HG02943 (cell line): ENCODE measurements around the gene SCTR.

ENCODE experiments used
- ATAC-seq: cut with Tn5 transposase; IDR thresholded peaks from one replicate; pipeline ENCODE4 v1.9.1; 2021; ENCODE audit warnings: mild to moderate bottlenecking, low read depth, moderate library complexity; ENCODE audit not compliant: unreplicated experiment

The SCTR gene

DNA sequence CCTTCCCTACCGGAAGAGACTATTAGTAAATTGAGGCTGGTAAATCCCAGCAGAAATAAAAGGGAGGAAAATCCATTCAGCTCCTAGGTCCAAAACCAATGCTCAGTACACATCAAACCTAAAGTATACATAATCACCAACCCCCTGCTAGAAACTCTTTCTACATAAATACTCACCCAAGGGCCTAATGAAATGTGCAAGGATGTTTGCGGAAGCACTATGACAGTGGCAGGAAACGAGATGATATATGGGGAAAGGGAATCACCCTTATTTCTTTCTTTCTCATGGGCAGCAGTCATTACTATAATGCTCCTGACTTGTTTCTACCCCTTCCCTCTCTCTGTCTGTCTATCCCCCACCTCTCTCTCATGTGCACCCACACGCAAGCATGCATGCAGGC lies 1.3 kb upstream of the SCTR start:
- ATAC-seq: no peak

DNA sequence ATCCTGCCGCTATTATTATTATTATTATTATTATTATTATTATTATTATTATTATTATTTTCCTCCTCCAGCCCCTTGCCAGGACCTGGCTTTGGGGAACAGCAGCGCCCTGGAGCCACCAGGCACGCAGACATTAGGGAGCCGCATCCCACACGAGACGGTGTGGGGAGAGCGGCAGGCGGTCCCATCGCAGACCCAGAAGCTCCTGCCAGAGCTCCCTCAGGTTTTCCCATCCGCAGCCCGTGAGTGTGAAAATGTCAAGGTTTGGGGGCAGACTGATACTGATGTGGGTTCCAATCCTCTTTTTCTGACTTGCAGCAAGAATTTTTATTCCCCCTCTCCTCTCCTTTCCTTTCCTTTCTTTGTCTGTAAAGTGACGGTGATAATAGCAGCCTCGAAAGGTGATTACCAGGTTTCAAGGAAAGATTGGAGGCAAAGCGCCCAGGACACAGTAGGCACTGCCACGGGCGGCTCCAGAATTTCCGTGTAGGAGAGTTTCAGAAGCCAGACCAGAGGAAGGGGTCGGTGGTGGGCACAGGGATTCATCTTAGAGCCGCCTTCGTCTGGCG lies 816 bp downstream of the SCTR start:
- no peak for ATAC-seq

DNA sequence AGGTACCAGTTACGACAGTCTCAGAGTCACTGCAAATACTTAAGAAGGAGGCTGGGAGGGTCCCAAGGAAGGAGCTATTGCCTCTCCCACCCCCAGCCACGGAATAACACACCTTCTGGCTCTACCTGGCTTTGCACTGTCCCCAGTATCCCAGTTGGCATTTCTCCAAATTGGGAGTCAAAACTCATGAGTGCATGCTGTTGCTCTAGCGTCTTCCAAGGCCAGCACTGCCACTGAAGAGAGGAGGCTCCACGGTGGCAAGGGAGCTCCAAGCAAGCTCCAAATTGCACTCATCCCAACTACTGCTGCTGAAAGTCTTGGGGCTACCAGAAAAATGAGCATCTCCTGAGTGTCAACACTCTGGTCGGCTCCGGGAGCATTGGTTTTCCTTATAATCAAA lies 1.6 kb downstream of the SCTR start:
- no peak for ATAC-seq

DNA sequence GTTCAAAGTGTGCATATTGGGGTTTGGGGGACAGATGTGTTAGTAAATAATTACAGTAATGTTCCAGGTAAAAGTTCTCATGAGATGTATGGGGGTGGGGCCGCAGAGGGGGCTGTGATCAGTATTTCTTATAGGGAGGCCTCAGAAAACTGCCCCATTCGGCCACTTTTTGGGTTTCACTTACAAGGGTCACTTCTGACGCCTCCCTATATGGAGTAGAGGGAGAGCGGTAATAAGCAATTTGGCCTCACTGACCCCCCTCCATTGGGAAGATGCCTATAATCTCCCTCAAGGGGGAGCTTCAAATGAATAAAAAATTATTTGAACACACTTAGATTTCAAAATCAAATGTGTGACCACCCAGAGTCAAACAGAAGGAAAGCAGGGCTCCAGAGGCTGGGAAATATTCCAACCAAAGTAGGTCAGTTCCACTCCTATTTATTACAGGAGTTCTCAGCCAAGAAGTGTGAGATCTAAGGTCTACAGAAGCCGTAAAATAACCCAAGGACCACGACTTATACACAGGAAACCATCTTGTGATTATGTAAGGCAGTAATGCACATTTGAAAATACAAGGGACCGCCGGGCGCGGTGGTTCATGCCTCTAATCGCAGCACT lies 2.7 kb downstream of the SCTR start:
- ATAC-seq: no peak

DNA sequence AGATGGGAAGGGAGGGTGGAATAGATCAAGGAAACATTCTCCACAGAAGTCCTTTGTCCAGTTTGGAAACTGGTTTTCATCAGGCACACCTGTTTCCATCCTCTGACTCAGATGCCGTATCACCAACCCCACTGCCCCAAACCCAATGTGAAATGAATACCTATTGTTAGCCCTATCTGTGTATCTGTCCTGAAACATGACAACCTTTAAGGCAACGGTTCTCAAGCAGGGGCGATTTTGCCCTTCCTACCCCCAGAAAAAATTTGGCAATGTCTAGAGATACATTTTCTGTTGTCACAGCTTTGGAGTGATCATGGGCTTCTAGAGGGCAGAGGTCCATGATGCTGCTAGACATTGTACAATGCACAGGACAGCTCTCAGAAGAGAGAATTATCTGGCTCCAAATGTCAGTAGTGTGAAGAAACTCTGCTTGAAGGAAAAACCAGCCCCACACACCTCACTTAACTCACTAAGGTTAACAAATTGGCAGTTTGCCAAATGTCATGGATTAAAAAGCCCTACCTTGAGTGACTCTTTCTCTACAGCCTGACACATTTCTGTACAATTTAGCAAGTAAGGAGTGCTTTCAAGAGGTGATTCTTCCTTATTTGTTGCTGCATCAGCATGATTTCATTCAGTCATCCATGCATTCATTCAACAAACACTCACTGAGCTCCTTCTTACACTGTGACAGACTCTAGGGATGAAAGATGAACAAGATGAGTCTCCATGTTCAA lies 3.4 kb downstream of the SCTR start:
- ATAC-seq: no peak

DNA sequence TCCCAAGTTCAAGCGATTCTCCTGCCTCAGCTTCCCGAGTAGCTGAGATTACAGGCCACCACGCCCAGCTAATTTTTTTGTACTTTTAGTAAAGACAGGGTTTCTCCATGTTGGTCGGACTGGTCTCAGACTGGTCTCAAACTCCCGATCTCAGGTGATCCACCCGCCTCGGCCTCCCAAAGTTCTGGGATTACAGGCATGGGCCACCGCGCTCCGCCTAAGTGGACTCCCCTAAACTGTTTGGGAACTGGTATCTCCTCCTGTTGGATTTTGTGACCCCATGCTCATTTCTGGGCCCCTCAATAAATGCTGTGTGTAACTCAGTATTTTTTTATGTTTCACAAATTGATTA lies 5.2 kb downstream of the SCTR start:
- no peak for ATAC-seq

DNA sequence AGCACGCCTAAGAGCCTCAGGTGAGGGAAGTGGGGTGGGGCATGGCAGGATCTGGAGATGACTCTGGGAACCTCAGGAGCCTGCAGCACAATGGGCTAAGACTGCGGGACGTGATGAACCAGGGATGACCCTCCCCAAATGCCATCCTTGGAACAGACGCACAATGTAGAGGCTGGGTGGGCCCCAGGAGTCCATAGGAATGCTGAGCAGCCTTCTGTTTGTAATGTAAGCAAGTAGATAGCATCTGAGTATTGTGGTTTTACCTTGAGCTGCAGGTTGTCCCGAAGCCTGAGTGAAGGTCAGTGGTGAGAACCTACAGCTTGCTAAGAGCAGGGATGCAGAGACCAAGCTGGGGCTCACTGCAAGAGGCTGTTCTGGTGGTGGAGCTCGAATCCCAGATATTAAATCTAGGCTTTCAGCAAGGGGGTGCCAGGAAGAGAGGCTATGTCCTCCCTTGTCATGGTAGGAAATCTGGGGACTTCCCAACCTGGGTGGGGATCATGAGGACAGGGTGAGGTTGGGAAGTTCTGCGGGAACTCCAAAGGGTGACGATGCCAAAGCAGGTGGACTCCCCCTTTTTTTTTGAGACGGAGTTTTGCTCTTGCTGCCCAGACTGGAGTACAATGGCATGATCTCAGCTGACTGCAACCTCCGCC lies 5.8 kb downstream of the SCTR start:
- ATAC-seq: no peak

DNA sequence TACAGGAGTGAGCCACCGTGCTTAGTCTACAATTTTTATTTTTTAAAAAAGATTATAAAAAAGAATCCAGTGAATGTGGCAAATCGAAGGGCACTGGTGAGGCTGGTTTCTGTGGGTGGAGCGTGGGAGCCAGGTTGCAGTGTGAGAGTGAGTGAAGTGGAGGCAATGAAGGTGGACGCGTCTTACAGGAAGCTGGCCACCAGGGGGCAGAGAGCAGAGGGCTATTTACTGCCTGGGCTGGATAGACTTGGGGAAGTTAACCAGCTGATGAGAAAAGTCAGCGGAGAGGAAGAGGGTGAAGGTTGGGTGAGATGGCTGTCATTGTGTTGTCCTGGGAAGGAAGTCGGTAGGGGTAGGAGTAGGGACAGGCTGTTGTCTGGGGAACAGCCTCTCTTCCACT lies 6.8 kb downstream of the SCTR start:
- ATAC-seq: no peak

DNA sequence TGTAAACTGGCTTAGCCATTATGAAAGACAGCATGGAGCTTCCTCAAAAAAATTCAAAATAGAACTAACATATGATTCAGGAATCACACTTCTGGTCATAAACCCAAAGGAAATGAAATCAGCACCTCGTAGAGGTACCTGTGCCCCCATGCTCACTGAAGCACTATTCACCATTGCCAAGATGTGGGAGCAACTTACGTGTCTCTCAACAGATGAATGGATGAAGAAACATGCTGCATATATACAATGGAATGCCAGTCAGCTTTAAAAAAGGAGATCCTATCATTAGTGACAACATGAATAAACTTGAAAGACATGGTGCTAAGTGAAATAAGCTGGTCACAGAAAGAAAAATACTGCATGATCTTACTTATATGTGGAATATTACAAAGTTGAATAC lies 8.2 kb downstream of the SCTR start:
- ATAC-seq: no peak

DNA sequence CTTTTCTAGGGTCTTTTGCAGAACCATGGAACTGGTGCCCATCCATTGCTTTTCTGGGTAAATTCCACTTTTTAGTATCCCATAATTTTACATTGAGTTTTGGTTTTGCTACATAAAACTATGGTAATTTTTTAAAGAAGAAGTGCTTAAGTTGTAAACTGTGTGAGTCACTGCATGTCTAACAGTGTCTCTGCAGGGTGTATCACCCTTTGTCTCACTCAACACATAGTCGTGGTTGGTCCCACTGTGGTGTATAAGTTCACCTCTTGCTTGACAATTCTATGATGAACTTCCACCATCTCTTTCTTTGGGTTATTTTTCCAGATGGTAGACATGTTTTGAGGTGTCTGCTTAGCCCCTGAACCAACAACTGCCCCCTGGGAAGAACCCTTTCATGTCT lies 10.5 kb downstream of the SCTR start:
- no peak for ATAC-seq

DNA sequence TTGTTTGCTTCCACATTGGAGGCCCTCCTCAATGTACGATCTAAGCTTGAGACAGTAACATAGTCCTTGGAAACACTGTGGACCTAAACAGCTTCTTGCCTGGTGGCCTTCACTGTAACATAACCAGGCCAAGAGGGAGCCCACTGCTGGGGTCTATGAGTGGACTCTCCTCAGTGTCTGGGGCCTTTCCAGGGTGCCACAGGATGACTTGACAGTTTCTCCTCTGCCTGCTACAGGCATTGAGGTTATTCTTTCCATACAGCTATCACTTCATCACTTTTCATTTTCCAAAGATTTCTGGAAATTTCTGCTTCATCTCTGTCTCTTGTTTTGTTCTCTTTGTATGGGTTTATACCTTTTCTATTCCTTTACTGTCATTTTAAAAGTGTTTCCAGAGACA lies 11.3 kb downstream of the SCTR start:
- no peak for ATAC-seq

DNA sequence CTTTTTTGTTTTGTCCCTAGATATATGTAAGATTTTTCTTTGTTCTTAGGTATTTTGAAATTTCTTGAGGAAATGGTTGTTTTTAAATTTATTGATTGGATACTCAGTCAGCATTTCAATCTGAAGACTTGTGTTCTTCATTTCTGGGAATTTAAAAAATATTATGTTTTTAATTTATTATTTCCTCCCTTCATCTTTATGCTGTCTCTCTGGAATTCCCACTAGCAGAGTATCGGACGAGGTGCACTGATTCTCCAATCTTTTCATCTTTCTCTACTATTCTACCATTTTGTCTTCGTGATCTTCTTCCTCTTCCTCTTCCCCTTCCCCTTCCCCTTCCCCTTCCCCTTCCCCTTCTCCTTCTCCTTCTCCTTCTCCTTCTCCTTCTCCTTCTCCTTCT lies 12.3 kb downstream of the SCTR start:
- ATAC-seq: no peak

DNA sequence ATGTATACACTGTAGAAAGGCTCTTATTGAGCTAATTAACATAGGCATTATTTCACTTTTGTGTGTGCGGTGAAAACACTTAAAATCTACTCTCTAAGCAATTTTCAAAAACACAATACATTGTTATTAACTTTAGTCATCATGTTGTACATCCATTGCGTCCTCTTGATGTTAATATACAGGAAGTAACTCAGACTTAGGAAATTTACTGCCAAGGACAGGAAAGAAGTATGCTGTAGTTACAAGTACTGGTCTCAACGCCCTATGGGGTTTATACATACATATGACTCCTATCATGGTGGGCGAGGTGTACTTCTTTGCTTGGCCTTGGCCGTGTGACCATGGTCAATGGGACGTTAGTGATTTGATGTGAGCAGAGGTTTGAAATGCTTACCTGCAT lies 15.5 kb downstream of the SCTR start:
- ATAC-seq: no peak

DNA sequence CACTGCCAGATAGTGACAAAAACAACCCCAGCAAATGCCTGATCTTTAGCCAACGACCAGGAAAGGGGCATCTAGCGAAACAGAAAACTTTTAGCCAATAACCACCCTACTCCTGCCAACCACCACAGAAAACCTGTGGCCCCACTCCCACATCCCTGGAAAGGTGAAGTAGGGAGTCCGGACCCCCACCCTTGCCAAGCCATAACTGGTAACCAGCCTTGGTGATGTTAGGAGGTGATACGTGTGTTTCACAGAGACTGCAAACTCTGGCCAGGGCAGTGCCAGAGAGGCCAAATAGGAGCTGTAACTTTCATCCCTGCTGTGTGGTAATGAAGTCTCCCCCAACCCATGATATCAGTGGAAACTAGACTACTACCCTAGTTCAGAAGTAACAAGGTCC lies 27.6 kb downstream of the SCTR start:
- ATAC-seq: no peak

DNA sequence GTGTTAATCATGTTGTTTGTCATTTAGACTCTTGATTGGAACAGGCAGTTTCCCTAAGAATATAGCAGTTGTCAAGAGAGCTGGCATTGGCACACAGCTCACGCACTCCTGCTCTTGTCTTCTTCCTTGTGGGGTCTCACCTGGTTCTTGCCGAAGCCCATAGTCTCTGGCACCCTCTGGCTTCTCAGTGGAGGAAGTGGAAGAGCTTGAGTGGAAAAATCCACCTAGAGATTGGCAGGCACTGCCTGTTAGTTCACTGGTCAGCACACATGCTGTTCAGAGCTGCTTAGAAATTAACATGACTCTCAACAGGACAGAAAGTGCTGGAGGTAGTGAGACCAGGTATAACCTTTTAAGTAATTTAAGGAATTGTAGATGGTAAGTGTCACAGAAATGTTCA lies 28.3 kb downstream of the SCTR start:
- no peak for ATAC-seq

DNA sequence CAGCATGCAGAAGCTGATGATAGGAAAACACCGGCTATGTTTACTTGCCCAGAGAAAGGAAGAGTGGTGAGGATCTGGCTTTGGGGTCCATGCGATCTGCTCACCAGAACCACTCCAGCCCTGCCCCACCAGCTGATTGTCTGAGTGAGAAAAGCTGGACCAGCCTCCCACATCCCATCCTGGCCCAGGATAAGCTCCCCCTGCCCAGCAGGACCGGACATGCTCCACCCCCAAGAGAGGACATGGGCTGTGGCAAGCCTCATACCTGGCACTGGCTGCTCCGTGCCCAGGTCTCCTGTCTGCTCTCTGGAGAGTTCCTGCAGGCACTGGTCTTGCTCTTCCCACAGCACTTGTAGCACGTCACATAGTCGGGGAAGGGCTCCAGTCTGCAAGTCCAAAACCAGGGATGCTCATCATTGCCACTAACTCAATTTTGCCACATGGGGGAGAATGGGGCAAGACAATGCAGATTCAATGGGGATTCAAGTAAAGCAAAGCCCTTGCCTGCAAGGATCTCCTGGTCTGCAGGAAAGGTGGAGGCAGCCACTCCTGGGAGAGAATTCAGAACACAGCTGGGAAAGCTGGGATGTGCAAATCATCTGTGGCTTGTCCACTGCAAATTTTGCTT lies 30.0 kb downstream of the SCTR start:
- ATAC-seq: no peak

DNA sequence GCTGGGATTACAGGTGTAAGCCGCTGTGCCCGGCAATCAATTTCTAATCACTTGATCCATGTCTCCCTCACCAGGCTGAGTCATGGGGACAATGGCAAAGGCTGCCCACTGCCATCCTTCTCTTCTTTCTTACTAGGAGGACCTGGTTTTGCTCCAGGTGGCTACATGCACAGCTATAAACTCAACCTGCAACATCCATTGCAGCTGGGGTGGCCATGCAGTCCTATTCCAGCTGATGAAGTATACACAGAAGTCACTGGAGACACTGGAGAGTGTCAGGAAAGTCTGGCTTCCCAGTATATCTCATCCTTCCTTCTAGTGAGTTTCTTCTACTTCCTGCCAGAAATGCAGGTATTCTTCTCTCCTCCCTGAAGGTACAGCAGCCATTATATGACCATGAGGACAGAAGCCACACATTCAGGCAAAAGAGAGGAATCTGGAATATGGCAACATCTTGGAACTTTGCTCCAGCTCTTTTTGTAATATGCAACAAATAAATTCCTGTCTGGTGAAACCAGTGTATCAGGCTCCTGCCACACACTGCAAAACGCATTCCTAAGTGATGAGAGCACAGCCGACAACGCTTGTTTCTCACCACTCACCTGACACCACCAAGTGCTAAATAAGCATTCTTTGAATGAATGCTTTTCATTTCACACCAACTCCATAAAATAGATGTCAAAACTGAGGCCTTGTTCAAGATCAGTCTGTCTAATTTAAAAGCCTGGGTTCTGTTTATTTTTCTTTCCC lies 32.3 kb downstream of the SCTR start:
- ATAC-seq: no peak

DNA sequence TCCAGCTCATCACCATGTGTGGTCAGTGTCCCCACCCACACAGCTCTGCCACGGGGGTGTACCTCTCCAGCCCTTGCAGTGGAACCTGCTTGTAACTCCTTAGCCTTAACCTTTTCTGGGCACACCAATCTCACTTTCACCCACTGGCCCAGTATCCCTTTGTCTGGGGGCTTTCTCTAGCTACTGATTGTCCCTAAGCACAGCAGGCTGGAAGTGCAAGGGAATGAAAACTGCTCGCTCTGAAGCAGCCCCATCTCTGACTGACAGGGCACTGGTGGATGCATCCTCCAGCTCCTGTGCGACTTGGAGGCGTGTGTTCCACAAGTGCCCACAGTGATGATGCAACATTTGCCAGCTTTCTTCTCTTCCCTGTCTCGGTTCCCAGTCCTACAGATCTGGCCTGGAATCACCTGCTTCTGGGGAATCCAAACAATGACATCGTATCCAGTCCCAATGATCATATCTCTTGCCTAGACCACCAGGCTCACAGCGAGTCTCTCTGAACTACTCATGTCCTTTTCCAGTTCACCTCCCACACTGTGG lies 33.6 kb downstream of the SCTR start:
- ATAC-seq: no peak

DNA sequence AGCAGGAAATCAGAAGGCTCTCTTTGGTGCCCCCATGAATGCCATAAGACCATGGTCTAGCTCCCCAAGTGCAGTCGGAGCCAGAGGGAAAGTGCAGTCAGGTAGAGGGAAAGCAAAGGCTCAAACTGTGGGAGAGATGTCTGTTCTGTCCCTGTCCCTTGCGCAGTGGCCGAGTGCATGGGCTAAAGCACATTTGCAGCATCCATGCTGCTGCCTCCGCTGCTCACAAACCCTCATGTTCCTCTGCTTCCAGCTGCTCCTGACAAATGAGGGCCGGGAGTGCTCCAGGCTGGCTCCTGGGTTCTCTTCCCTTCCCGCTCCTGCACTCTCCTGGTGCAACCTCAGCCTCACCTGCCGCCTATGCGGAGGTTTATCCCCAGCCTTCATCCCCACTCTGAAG lies 34.2 kb downstream of the SCTR start:
- ATAC-seq: no peak

DNA sequence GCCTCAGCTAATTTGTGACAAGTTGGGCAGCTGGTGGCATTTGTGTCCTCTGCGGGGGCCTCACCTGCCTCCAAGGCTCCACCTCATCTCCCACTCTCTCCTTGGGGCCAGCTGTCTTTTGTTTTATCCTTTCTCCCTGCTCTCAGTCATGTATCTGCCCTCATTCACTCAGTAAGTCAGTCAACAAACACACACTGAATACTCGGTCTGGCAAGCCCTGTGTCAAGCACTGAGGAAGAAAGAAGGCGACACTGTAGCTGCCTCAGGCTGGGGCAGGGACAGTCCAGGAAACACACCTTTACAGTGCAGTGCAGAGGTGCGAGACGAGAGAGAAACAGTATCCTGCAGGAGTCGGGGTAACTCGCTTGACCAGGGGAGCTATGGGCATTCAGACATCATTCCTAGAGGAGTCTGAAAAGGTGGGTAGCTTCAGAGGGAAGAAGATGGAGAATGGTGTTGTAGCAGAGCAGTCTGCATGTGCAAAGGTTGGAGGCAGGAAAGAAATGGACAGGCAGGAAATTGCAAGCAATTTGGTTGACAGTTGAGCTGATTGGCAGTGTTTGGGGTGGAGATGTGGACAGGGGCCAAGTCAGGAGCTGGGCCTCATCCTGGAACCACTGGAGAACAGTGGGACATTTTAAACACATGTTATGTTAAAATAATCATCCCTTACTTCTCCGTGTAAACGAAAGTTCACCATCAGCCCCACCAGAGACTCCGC lies 34.9 kb downstream of the SCTR start:
- ATAC-seq: no peak
